Breast epithelium (tissue), 3 donors: ENCODE measurements around the gene SPATA17.
A peak's percentile ranks its signal among the peaks of the same experiment; 100 is the strongest.

Experiments used
- CTCF ChIP-seq, 3 donors: fragments of 450-650 bp; IDR thresholded peaks; one replicate each; pipeline ENCODE4 v1.5.1; 2016 to 2017; ENCODE audit warnings: antibody characterized with exemption in 3 of 3, mild to moderate bottlenecking in 3 of 3, moderate library complexity in 3 of 3
- POLR2A ChIP-seq: fragments of 450-650 bp; IDR thresholded peaks from one replicate; pipeline ENCODE4 v1.6.1; 2016; ENCODE audit warnings: antibody characterized with exemption, mild to moderate bottlenecking, moderate library complexity

GRCh38 chr1:217630711-217631591 lies at the start of gene SPATA17, which contains the start of gene GPATCH2:
- TF ChIP-seq CTCF (IDR thresholded peaks at IDR 0.05) (peak; percentile 15 to 64 (median 57)), POLR2A (no peak)
